ENCODE data around the gene GALNT11. TPM values are rescaled to one million over a fixed set of nuclear protein-coding genes. Genes with fewer than 3 reads are reported as not detected.

Gene GALNT11
- total and polyA plus RNA-seq, 4 donors, result 12.0 to 21.8 (median 13.8) TPM

- no peak overlapping the region for H3K9ac ChIP-seq (ENCODE audit: low read depth in 1 of 2, low read length in 2 of 2)
- no peak for DNase-seq (ENCODE audit: low spot score)
- no peaks in the 10 kb centered on the region for H3K9me3 ChIP-seq (ENCODE audit: control insufficient read depth in 4 of 4, low read length in 3 of 4)
- no peak overlapping the region for H3K4me3 ChIP-seq (ENCODE audit: low read depth in 1 of 3, low read length in 3 of 3)
- H3K27me3 ChIP-seq (ENCODE audit: control insufficient read depth in 4 of 4, insufficient read depth in 4 of 4, low read length in 3 of 4), result no peaks in the 10 kb centered on the region
- 89% methylated on average over 5 of the region's 5 CpGs for WGBS
- peaks cover 0 to 12% (median 3%) of the 10 kb centered on the region in 4 donors for H3K4me1 ChIP-seq (ENCODE audit: control insufficient read depth in 4 of 4, insufficient read depth in 4 of 4, low read length in 3 of 4)
- H3K36me3 ChIP-seq (ENCODE audit: control insufficient read depth in 4 of 4, insufficient read depth in 3 of 4, low read depth in 1 of 4, low read length in 3 of 4), result peaks cover 1 to 54% (median 42%) of the 10 kb centered on the region in 4 donors
- no peak overlapping the region for H3K27ac ChIP-seq (ENCODE audit: low read depth in 1 of 2, low read length in 2 of 2)
- TF ChIP-seq HNF4G (IDR thresholded peaks at IDR 0.05), result no peak
- TF ChIP-seq, protein P1, sequence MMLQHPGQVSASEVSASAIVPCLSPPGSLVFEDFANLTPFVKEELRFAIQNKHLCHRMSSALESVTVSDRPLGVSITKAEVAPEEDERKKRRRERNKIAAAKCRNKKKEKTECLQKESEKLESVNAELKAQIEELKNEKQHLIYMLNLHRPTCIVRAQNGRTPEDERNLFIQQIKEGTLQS (IDR thresholded peaks at IDR 0.05), result no peak
- TF ChIP-seq YY1 (IDR thresholded peaks at IDR 0.05), result no peak
- TF ChIP-seq NR2F2 (IDR thresholded peaks at IDR 0.05), result no peak
- TF ChIP-seq RXRA (IDR thresholded peaks at IDR 0.05), result no peak
Measured at GRCh38 chr7:152142976-152143595, 117.6 kb downstream of the GALNT11 start.

GRCh38 chr7:152144557-152145245, 119.2 kb downstream of the GALNT11 start:
- H3K27ac ChIP-seq (ENCODE audit: low read depth in 1 of 2, low read length in 2 of 2), result no peak overlapping the region
- no peaks in the 10 kb centered on the region for H3K9me3 ChIP-seq (ENCODE audit: control insufficient read depth in 4 of 4, low read length in 3 of 4)
- 81% methylated on average over 12 of the region's 12 CpGs for WGBS
- peaks cover 0 to 12% (median 3%) of the 10 kb centered on the region in 4 donors for H3K4me1 ChIP-seq (ENCODE audit: control insufficient read depth in 4 of 4, insufficient read depth in 4 of 4, low read length in 3 of 4)
- no peaks in the 10 kb centered on the region for H3K27me3 ChIP-seq (ENCODE audit: control insufficient read depth in 4 of 4, insufficient read depth in 4 of 4, low read length in 3 of 4)
- no peak overlapping the region for H3K4me3 ChIP-seq (ENCODE audit: low read depth in 1 of 3, low read length in 3 of 3)
- H3K36me3 ChIP-seq (ENCODE audit: control insufficient read depth in 4 of 4, insufficient read depth in 3 of 4, low read depth in 1 of 4, low read length in 3 of 4), result peaks cover 1 to 55% (median 43%) of the 10 kb centered on the region in 4 donors
- no peak for DNase-seq (ENCODE audit: low spot score)
- TF ChIP-seq, protein P2, sequence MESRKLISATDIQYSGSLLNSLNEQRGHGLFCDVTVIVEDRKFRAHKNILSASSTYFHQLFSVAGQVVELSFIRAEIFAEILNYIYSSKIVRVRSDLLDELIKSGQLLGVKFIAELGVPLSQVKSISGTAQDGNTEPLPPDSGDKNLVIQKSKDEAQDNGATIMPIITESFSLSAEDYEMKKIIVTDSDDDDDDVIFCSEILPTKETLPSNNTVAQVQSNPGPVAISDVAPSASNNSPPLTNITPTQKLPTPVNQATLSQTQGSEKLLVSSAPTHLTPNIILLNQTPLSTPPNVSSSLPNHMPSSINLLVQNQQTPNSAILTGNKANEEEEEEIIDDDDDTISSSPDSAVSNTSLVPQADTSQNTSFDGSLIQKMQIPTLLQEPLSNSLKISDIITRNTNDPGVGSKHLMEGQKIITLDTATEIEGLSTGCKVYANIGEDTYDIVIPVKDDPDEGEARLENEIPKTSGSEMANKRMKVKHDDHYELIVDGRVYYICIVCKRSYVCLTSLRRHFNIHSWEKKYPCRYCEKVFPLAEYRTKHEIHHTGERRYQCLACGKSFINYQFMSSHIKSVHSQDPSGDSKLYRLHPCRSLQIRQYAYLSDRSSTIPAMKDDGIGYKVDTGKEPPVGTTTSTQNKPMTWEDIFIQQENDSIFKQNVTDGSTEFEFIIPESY (IDR thresholded peaks at IDR 0.05), result no peak
- no peak for TF ChIP-seq SP1 (IDR thresholded peaks at IDR 0.05)
- no peak overlapping the region for H3K9ac ChIP-seq (ENCODE audit: low read depth in 1 of 2, low read length in 2 of 2)

DNA sequence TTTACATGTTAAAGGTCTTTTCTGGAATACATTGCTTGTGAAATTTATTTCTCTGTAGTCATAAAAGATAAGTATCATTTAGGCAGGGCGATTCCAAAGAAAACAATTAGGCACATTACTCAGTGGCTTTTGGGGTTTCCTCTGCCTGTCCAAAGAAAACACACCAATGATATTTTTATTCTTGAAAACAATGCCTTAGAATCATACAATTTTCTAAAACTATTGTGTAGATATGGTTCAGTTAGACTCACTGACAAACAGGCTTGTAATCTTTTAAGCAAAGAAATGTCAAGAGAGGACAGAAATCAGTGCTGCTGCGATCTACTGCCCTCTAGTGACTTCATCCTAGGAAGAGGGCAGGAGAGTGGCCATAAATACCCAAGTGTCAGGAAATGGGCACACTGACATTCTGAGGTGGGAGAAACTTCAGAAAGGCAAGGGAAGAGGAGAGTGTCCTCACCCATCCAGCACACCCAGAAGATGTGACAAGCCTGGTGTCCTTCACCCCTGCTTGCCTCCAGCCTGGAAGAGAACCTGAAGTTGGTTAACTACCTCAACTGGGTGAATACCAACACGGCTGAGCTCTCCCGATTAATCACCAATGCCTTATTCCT, 120.5 kb downstream of the GALNT11 start:
- no peak overlapping the region for H3K4me3 ChIP-seq (ENCODE audit: low read depth in 1 of 3, low read length in 3 of 3)
- peaks cover 1 to 58% (median 53%) of the 10 kb centered on the region in 4 donors for H3K36me3 ChIP-seq (ENCODE audit: control insufficient read depth in 4 of 4, insufficient read depth in 3 of 4, low read depth in 1 of 4, low read length in 3 of 4)
- WGBS, result 83% methylated on average over 4 of the region's 4 CpGs
- no peaks in the 10 kb centered on the region for H3K9me3 ChIP-seq (ENCODE audit: control insufficient read depth in 4 of 4, low read length in 3 of 4)
- no peaks in the 10 kb centered on the region for H3K27me3 ChIP-seq (ENCODE audit: control insufficient read depth in 4 of 4, insufficient read depth in 4 of 4, low read length in 3 of 4)
- H3K9ac ChIP-seq (ENCODE audit: low read depth in 1 of 2, low read length in 2 of 2), result no peak overlapping the region
- peaks cover 0 to 2% (median 0%) of the 10 kb centered on the region in 4 donors for H3K4me1 ChIP-seq (ENCODE audit: control insufficient read depth in 4 of 4, insufficient read depth in 4 of 4, low read length in 3 of 4)
- no peak for DNase-seq (ENCODE audit: low spot score)
- no peak overlapping the region for H3K27ac ChIP-seq (ENCODE audit: low read depth in 1 of 2, low read length in 2 of 2)
- TF ChIP-seq RAD21 (IDR thresholded peaks at IDR 0.05), result peak; percentile 81 to 84
- TF ChIP-seq, protein P3, sequence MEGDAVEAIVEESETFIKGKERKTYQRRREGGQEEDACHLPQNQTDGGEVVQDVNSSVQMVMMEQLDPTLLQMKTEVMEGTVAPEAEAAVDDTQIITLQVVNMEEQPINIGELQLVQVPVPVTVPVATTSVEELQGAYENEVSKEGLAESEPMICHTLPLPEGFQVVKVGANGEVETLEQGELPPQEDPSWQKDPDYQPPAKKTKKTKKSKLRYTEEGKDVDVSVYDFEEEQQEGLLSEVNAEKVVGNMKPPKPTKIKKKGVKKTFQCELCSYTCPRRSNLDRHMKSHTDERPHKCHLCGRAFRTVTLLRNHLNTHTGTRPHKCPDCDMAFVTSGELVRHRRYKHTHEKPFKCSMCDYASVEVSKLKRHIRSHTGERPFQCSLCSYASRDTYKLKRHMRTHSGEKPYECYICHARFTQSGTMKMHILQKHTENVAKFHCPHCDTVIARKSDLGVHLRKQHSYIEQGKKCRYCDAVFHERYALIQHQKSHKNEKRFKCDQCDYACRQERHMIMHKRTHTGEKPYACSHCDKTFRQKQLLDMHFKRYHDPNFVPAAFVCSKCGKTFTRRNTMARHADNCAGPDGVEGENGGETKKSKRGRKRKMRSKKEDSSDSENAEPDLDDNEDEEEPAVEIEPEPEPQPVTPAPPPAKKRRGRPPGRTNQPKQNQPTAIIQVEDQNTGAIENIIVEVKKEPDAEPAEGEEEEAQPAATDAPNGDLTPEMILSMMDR (IDR thresholded peaks at IDR 0.05; ENCODE audit: low read depth, low read length, missing input control), result peak; percentile 43
- TF ChIP-seq, protein P1 (IDR thresholded peaks at IDR 0.05), result no peak
- TF ChIP-seq NR2F2 (IDR thresholded peaks at IDR 0.05), result no peak
- no peak for TF ChIP-seq JUND (IDR thresholded peaks at IDR 0.05)
